ENCODE measurements around the gene RNF128. TPM values are rescaled to one million over a fixed set of nuclear protein-coding genes. Genes with fewer than 3 reads are reported as not detected.
"Not testable (repeated sequence)": the region's sequence is repeated elsewhere in the genome, so short reads cannot be mapped to it uniquely, and the experiment has no call there.

Gene RNF128
- total RNA-seq, 2 experiments from 2014 or later, result not detected

GRCh38 chrX:106718709-106719108, 7.8 kb upstream of the RNF128 start:
- Mint-ChIP-seq H3K4me3 (no peak overlapping the region), H3K4me1 (no peaks in the 10 kb centered on the region), H3K27me3 (peaks cover 2% of the 10 kb centered on the region), H3K27ac (no peak overlapping the region), H3K36me3 (ENCODE audit: low read depth) (no peaks in the 10 kb centered on the region), H3K9me3 (no peaks in the 10 kb centered on the region)
- ChIA-PET POLR2A (no interaction called here), CTCF (no interaction called here)
- DNase-seq, result no peak

- Mint-ChIP-seq H3K36me3 (ENCODE audit: low read depth) (no peaks in the 10 kb centered on the region), H3K4me3 (peak overlapping the region; percentile 70), H3K27ac (no peak overlapping the region), H3K9me3 (no peaks in the 10 kb centered on the region), H3K4me1 (peaks cover 9% of the 10 kb centered on the region), H3K27me3 (peaks cover 36% of the 10 kb centered on the region)
- ChIA-PET POLR2A (no interaction called here), CTCF (no interaction called here)
- no peak for DNase-seq
These were observed 570 bp upstream of the RNF128 start for GRCh38 chrX:106725931-106726330.

- no peak for DNase-seq
- CTCF ChIA-PET, result no interaction called here
- peaks cover 38% of the 10 kb centered on the region for H3K27me3 Mint-ChIP-seq
- no peak overlapping the region for H3K27ac Mint-ChIP-seq
- no peaks in the 10 kb centered on the region for H3K9me3 Mint-ChIP-seq
- H3K4me1 Mint-ChIP-seq, result peaks cover 9% of the 10 kb centered on the region
- H3K4me3 Mint-ChIP-seq, result no peak overlapping the region
- POLR2A ChIA-PET, result no interaction called here
- no peaks in the 10 kb centered on the region for H3K36me3 Mint-ChIP-seq (ENCODE audit: low read depth)
These were observed 1.8 kb downstream of the RNF128 start for GRCh38 chrX:106728337-106728736.

- ChIA-PET POLR2A (no interaction called here), CTCF (no interaction called here)
- Mint-ChIP-seq H3K9me3 (no peaks in the 10 kb centered on the region), H3K36me3 (ENCODE audit: low read depth) (no peaks in the 10 kb centered on the region), H3K27ac (no peak overlapping the region), H3K27me3 (peaks cover 25% of the 10 kb centered on the region), H3K4me1 (peaks cover 9% of the 10 kb centered on the region), H3K4me3 (no peak overlapping the region)
- DNase-seq, result no peak
These were observed 3.9 kb downstream of the RNF128 start for GRCh38 chrX:106730401-106730800.

GRCh38 chrX:106731590-106731989, 5.1 kb downstream of the RNF128 start:
- Mint-ChIP-seq H3K9me3 (no peaks in the 10 kb centered on the region), H3K27me3 (peaks cover 16% of the 10 kb centered on the region), H3K27ac (no peak overlapping the region)

GRCh38 chrX:106734827-106735226, 8.3 kb downstream of the RNF128 start:
- Mint-ChIP-seq H3K27ac (no peak overlapping the region), H3K36me3 (ENCODE audit: low read depth) (no peaks in the 10 kb centered on the region), H3K4me3 (no peak overlapping the region), H3K4me1 (no peaks in the 10 kb centered on the region), H3K9me3 (no peaks in the 10 kb centered on the region), H3K27me3 (peaks cover 3% of the 10 kb centered on the region)
- DNase-seq, result no peak
- POLR2A ChIA-PET, result no interaction called here
- CTCF ChIA-PET, result no interaction called here

More at GRCh38 chrX:106731590-106731989, 5.1 kb downstream of the RNF128 start:
- H3K4me1 Mint-ChIP-seq, result peaks cover 2% of the 10 kb centered on the region
- H3K4me3 Mint-ChIP-seq, result no peak overlapping the region
- H3K36me3 Mint-ChIP-seq (ENCODE audit: low read depth), result no peaks in the 10 kb centered on the region
- no peak for DNase-seq
- ChIA-PET CTCF (no interaction called here), POLR2A (no interaction called here)

GRCh38 chrX:106740193-106740780, 13.8 kb downstream of the RNF128 start:
- no peak for DNase-seq
- ChIA-PET POLR2A (no interaction called here), CTCF (no interaction called here)
- Mint-ChIP-seq H3K4me1 (no peaks in the 10 kb centered on the region), H3K36me3 (ENCODE audit: low read depth) (no peaks in the 10 kb centered on the region), H3K9me3 (no peaks in the 10 kb centered on the region), H3K27ac (no peak overlapping the region), H3K4me3 (no peak overlapping the region), H3K27me3 (no peaks in the 10 kb centered on the region)

GRCh38 chrX:106742193-106742592, 15.7 kb downstream of the RNF128 start:
- no peak overlapping the region for H3K4me3 Mint-ChIP-seq
- no peaks in the 10 kb centered on the region for H3K27me3 Mint-ChIP-seq
- no peaks in the 10 kb centered on the region for H3K9me3 Mint-ChIP-seq
- POLR2A ChIA-PET, result no interaction called here
- no peak for DNase-seq
- no peaks in the 10 kb centered on the region for H3K36me3 Mint-ChIP-seq (ENCODE audit: low read depth)
- CTCF ChIA-PET, result no interaction called here
- H3K4me1 Mint-ChIP-seq, result no peaks in the 10 kb centered on the region
- no peak overlapping the region for H3K27ac Mint-ChIP-seq

GRCh38 chrX:106742805-106743204, 16.3 kb downstream of the RNF128 start:
- ChIA-PET POLR2A (no interaction called here), CTCF (no interaction called here)
- H3K27ac Mint-ChIP-seq, result no peak overlapping the region
- H3K4me1 Mint-ChIP-seq, result no peaks in the 10 kb centered on the region
- no peak for DNase-seq
- H3K4me3 Mint-ChIP-seq, result no peak overlapping the region
- no peaks in the 10 kb centered on the region for H3K36me3 Mint-ChIP-seq (ENCODE audit: low read depth)
- H3K27me3 Mint-ChIP-seq, result no peaks in the 10 kb centered on the region
- no peaks in the 10 kb centered on the region for H3K9me3 Mint-ChIP-seq

- Mint-ChIP-seq H3K27ac (no peak overlapping the region), H3K4me1 (no peaks in the 10 kb centered on the region), H3K36me3 (ENCODE audit: low read depth) (no peaks in the 10 kb centered on the region), H3K27me3 (no peaks in the 10 kb centered on the region), H3K4me3 (no peak overlapping the region), H3K9me3 (no peaks in the 10 kb centered on the region)
- CTCF ChIA-PET, result no interaction called here
- POLR2A ChIA-PET, result no interaction called here
- DNase-seq, result no peak
These were observed 21.9 kb downstream of the RNF128 start for GRCh38 chrX:106748377-106748776.

GRCh38 chrX:106751407-106751806, 24.9 kb downstream of the RNF128 start:
- no peak overlapping the region for H3K4me3 Mint-ChIP-seq
- no peaks in the 10 kb centered on the region for H3K9me3 Mint-ChIP-seq

GRCh38 chrX:106752101-106752678, 25.7 kb downstream of the RNF128 start:
- H3K27ac Mint-ChIP-seq, result no peak overlapping the region
- peaks cover 2% of the 10 kb centered on the region for H3K27me3 Mint-ChIP-seq
- H3K4me1 Mint-ChIP-seq, result no peaks in the 10 kb centered on the region
- CTCF ChIA-PET, result no interaction called here
- no peaks in the 10 kb centered on the region for H3K9me3 Mint-ChIP-seq
- POLR2A ChIA-PET, result no interaction called here
- no peak for DNase-seq
- no peak overlapping the region for H3K4me3 Mint-ChIP-seq
- H3K36me3 Mint-ChIP-seq (ENCODE audit: low read depth), result no peaks in the 10 kb centered on the region

More at GRCh38 chrX:106751407-106751806, 24.9 kb downstream of the RNF128 start:
- no peaks in the 10 kb centered on the region for H3K36me3 Mint-ChIP-seq (ENCODE audit: low read depth)
- no peak for DNase-seq
- POLR2A ChIA-PET, result no interaction called here
- CTCF ChIA-PET, result no interaction called here
- H3K4me1 Mint-ChIP-seq, result no peaks in the 10 kb centered on the region
- no peak overlapping the region for H3K27ac Mint-ChIP-seq
- H3K27me3 Mint-ChIP-seq, result peaks cover 2% of the 10 kb centered on the region

- H3K36me3 Mint-ChIP-seq (ENCODE audit: low read depth); H3K27ac Mint-ChIP-seq; CTCF ChIA-PET; H3K27me3 Mint-ChIP-seq; POLR2A ChIA-PET; H3K4me3 Mint-ChIP-seq; H3K4me1 Mint-ChIP-seq; H3K9me3 Mint-ChIP-seq; DNase-seq: not testable (repeated sequence)
These were observed 42.8 kb downstream of the RNF128 start for GRCh38 chrX:106769288-106769687.

- no peaks in the 10 kb centered on the region for H3K9me3 Mint-ChIP-seq
- H3K4me1 Mint-ChIP-seq, result no peaks in the 10 kb centered on the region
- ChIA-PET POLR2A (no interaction called here), CTCF (no interaction called here)
- no peaks in the 10 kb centered on the region for H3K36me3 Mint-ChIP-seq (ENCODE audit: low read depth)
- H3K27ac Mint-ChIP-seq, result no peak overlapping the region
- no peaks in the 10 kb centered on the region for H3K27me3 Mint-ChIP-seq
- H3K4me3 Mint-ChIP-seq, result no peak overlapping the region
- DNase-seq, result no peak
These were observed 48.5 kb downstream of the RNF128 start for GRCh38 chrX:106774981-106775380.
